Heart left ventricle (tissue), 16 donors: ENCODE measurements around the gene NUDT3. TPM values are rescaled to one million over a fixed set of nuclear protein-coding genes. Genes with fewer than 3 reads are reported as not detected.
"Not testable (repeated sequence)": the region's sequence is repeated elsewhere in the genome, so short reads cannot be mapped to it uniquely, and the experiment has no call there.

Experiments
- ATAC-seq, 4 donors: fragments of 200-7000 bp; cut with Tn5 transposase; one replicate each; pipeline ENCODE4 v1.9.1; 2020 to 2022; ENCODE audit warnings: moderate library complexity in 4 of 4, mild to moderate bottlenecking in 3 of 4, moderate number of reproducible peaks in 1 of 4
- DNase-seq, 5 donors: peaks; one replicate each; pipeline ENCODE4 v3.0.0-alpha.2; 2020
- H3K27ac ChIP-seq, 12 donors: fragments of 200-600 bp; sonication (generic) in 4 of 12; one replicate each; pipeline versions ENCODE4 v1.5.0 to v1.8.0; 2016 to 2022; ENCODE audit warnings: mild to moderate bottlenecking in 2 of 12
- H3K27me3 ChIP-seq, 9 donors: fragments of 200-600 bp; sonication (generic) in 2 of 9; one replicate each; pipeline versions ENCODE4 v1.5.1 to v1.8.0; 2016 to 2022; ENCODE audit warnings: mild to moderate bottlenecking in 3 of 9
- H3K36me3 ChIP-seq, 9 donors: fragments of 200-600 bp; sonication (generic) in 2 of 9; one replicate each; pipeline versions ENCODE4 v1.5.0 to v1.8.0; 2018 to 2022; ENCODE audit warnings: mild to moderate bottlenecking in 2 of 9
- H3K4me1 ChIP-seq, 12 donors: fragments of 200-600 bp; sonication (generic) in 4 of 12; one replicate each; pipeline versions ENCODE4 v1.5.0 to v1.8.0; 2016 to 2022; ENCODE audit warnings: mild to moderate bottlenecking in 3 of 12
- H3K4me3 ChIP-seq, 12 donors: fragments of 200-600 bp; sonication (generic) in 4 of 12; one replicate each; pipeline versions ENCODE4 v1.5.0 to v1.8.0; 2017 to 2022; ENCODE audit warnings: mild to moderate bottlenecking in 9 of 12, moderate library complexity in 4 of 12
- H3K9me3 ChIP-seq, 12 donors: fragments of 200-600 bp; sonication (generic) in 4 of 12; one replicate each; pipeline versions ENCODE4 v1.5.0 to v1.8.0; 2016 to 2022; ENCODE audit warnings: mild to moderate bottlenecking in 1 of 12
- CTCF ChIP-seq, 12 donors: fragments of 200-600 bp; sonication (generic) in 4 of 12; IDR thresholded peaks; one replicate each; pipeline versions ENCODE4 v1.5.0 to v1.8.0; 2018 to 2022; ENCODE audit warnings: antibody characterized with exemption in 12 of 12, mild to moderate bottlenecking in 5 of 12
- POLR2A ChIP-seq, 2 donors: fragments of 450-650 bp; IDR thresholded peaks; one replicate each; pipeline ENCODE4 v1.6.1; 2017; ENCODE audit warnings: antibody characterized with exemption in 2 of 2, mild to moderate bottlenecking in 2 of 2, moderate library complexity in 2 of 2
- WGBS, 4 donors: extraction: QIAGEN DNeasy Blood & Tissue Kit in 2 of 4; methylation state at CpG; one replicate each; pipeline versions ENCODE4 v1.1.5 to v1.1.7; 2013 to 2018; 5-methylcytosine and 5-hydroxymethylcytosine counted together
- intact Hi-C, 10 donors: fragments of 100-400 bp; cut with DNase I; formaldehyde crosslinking; loops; one replicate each; pipeline versions ENCODE4 v1.11.1 to v1.14.2; 2022
- polyA plus RNA-seq, 2 donors: library from polyadenylated mRNA; stranded (reverse); fragments of 200-250 nt; gene quantifications; one replicate each; pipeline ENCODE4 v1.2.3, GENCODE V29; 2013
- total RNA-seq, 9 donors: library from RNA; depleted of rRNA in 2 of 9; stranded (reverse); fragments of >200 nt in 2 of 9; fragmentation: NEBNext Ultra II Directional in 3 of 9; extraction: Animal tissue kit (Norgen Biotek cat#: 25700) in 3 of 9; gene quantifications; one replicate each; pipeline versions ENCODE4 v1.1.0 to v1.2.4, GENCODE V29; 2016 to 2023
- donor health status: ischemic (EF 13 %, LVEDD 7.1; RV severe dilation, severe dysfunction).
- donor health status: healthy with polysubstance abuse.
- donor health status: DM: no; HTN: yes; CAD: no.
- donor health status: DM: no; HTN: no; CAD: no.
- donor health status: ischemic (EF 25% LVEDD 6.9; RV normal size, moderate dysfunction).
- donor health status: ischemic (EF 25% LVEDD 5.7; RV mildly dilated, moderate dysfunction).
- donor health status: healthy.
- donor health status: DM: yes; HTN: yes; CAD: no.
- donor health status: ischemic (EF 35%, LVEDD 5.7; RV mildly dilated, moderate dysfunction).
- donor health status: nonischemic (EF 11% LVEDD 7.7; RV severe dilation, severe dysfunction).
- donor health status: DM: yes; HTN: yes; CAD: no.
- donor health status: PGD.
- donor health status: ischemic (EF 29% LVEDD 5.4; RV normal size, mild dysfunction).
- donor health status: nonischemic (EF 23%, LVEDD 6.1; RV moderate dilation, normal function).

Gene NUDT3
- total and polyA plus RNA-seq, 11 donors: 15.9 to 68.4 (median 54.5) TPM

- no peak for TF ChIP-seq POLR2A (IDR thresholded peaks at IDR 0.05)
- H3K27ac ChIP-seq: peak overlapping the region in 1 of 12 donors; percentile 59
- 40 to 55% (median 52%) methylated on average over 3 of the region's 3 CpGs for WGBS, 4 donors
- no peak overlapping the region for H3K4me3 ChIP-seq
- peaks cover 0 to 5% (median 0%) of the 10 kb centered on the region in 9 donors for H3K36me3 ChIP-seq
- intact Hi-C loops: no loop called here
- peaks cover 0 to 64% (median 27%) of the 10 kb centered on the region in 12 donors for H3K4me1 ChIP-seq
- ATAC-seq: no peak
- H3K9me3 ChIP-seq: peaks cover 0 to 5% (median 0%) of the 10 kb centered on the region in 12 donors
- H3K27me3 ChIP-seq: no peaks in the 10 kb centered on the region
- DNase-seq: no peak
Observed at GRCh38 chr6:34374069-34374468, 18.4 kb downstream of the NUDT3 start.

- no peak for ATAC-seq
- Histone ChIP-seq H3K27ac (peak overlapping the region in 1 of 12 donors; percentile 59), H3K36me3 (peaks cover 0 to 5% (median 0%) of the 10 kb centered on the region in 9 donors), H3K27me3 (no peaks in the 10 kb centered on the region), H3K9me3 (peaks cover 0 to 5% (median 0%) of the 10 kb centered on the region in 12 donors), H3K4me1 (peaks cover 0 to 64% (median 30%) of the 10 kb centered on the region in 12 donors), H3K4me3 (no peak overlapping the region)
- 80 to 89% (median 86%) methylated on average over 5 of the region's 5 CpGs for WGBS, 4 donors
- no peak for TF ChIP-seq POLR2A (IDR thresholded peaks at IDR 0.05)
- TF ChIP-seq CTCF (IDR thresholded peaks at IDR 0.05): no peak
- DNase-seq: no peak
- intact Hi-C loops: no loop called here
Observed at GRCh38 chr6:34373511-34373910, 19.0 kb downstream of the NUDT3 start.

GRCh38 chr6:34371865-34372264 lies 20.6 kb downstream of the NUDT3 start:
- DNase-seq, H3K4me3 ChIP-seq, intact Hi-C loops, H3K36me3 ChIP-seq, H3K27me3 ChIP-seq, ATAC-seq, H3K9me3 ChIP-seq, H3K27ac ChIP-seq: not testable (repeated sequence)
- whole genome bisulfite sequencing, 4 donors: 92 to 98% (median 97%) methylated on average over 3 to 5 of the region's 5 CpGs
- peaks cover 0 to 65% (median 29%) of the 10 kb centered on the region in 12 donors for H3K4me1 ChIP-seq

- WGBS, 4 donors: 48 to 66% (median 59%) methylated on average over 5 of the region's 5 CpGs
- Histone ChIP-seq H3K27ac (peak overlapping the region in 9 of 12 donors; percentile 22 to 75 (median 66)), H3K36me3 (peaks cover 0 to 5% (median 0%) of the 10 kb centered on the region in 9 donors), H3K4me3 (no peak overlapping the region), H3K4me1 (peaks cover 0 to 73% (median 29%) of the 10 kb centered on the region in 12 donors), H3K9me3 (peaks cover 0 to 5% (median 0%) of the 10 kb centered on the region in 12 donors), H3K27me3 (no peaks in the 10 kb centered on the region)
- TF ChIP-seq POLR2A (IDR thresholded peaks at IDR 0.05) (no peak), CTCF (IDR thresholded peaks at IDR 0.05) (no peak)
- ATAC-seq: peak in 3 of 4 donors; percentile 58 to 86 (median 79)
- peak in 2 of 5 donors; percentile 30 to 33 for DNase-seq
- intact Hi-C loops: no loop called here
Observed at GRCh38 chr6:34370361-34370760, 22.1 kb downstream of the NUDT3 start.

- H3K4me1 ChIP-seq: peaks cover 0 to 76% (median 26%) of the 10 kb centered on the region in 12 donors
- WGBS, 4 donors: 83 to 88% (median 86%) methylated on average over 4 of the region's 4 CpGs
Observed at GRCh38 chr6:34369385-34369784, 23.1 kb downstream of the NUDT3 start.

More at GRCh38 chr6:34369385-34369784, 23.1 kb downstream of the NUDT3 start:
- intact Hi-C loops: no loop called here
- no peak overlapping the region for H3K4me3 ChIP-seq
- TF ChIP-seq CTCF (IDR thresholded peaks at IDR 0.05): no peak
- ATAC-seq (no peak), DNase-seq (no peak)
- peaks cover 0 to 5% (median 0%) of the 10 kb centered on the region in 12 donors for H3K9me3 ChIP-seq
- peak overlapping the region in 2 of 12 donors; percentile 66 to 75 for H3K27ac ChIP-seq
- H3K27me3 ChIP-seq: no peaks in the 10 kb centered on the region
- peaks cover 0 to 5% (median 0%) of the 10 kb centered on the region in 9 donors for H3K36me3 ChIP-seq
